Middle frontal gyrus (tissue), 1 donor: ENCODE results near the gene NUDT9.
A peak's percentile ranks its signal among the peaks of the same experiment; 100 is the strongest.
"Not testable (repeated sequence)": the region's sequence is repeated elsewhere in the genome, so short reads cannot be mapped to it uniquely, and the experiment has no call there.

Source experiments
- DNase-seq: peaks from one replicate; pipeline ENCODE4 v3.0.0-alpha.2; 2015; ENCODE audit warnings: low spot score; ENCODE audit errors: extremely low spot score

The NUDT9 gene

GRCh38 chr4:87422104-87423052 lies at the start of gene NUDT9:
Gene NUDT9 (plus strand): TSS chr4:87422573. CDS start chr4:87422906, 333 bp downstream.
- peak; percentile 92 for DNase-seq

GRCh38 chr4:87375719-87376291 lies 46.6 kb upstream of the NUDT9 start:
- no peak for DNase-seq

GRCh38 chr4:87377816-87378215 lies 44.6 kb upstream of the NUDT9 start:
- DNase-seq: no peak

GRCh38 chr4:87382116-87382515 lies 40.3 kb upstream of the NUDT9 start:
- DNase-seq: no peak

- no peak for DNase-seq
These were observed 39.4 kb upstream of the NUDT9 start for GRCh38 chr4:87382931-87383330.

- not testable (repeated sequence) for DNase-seq
These were observed 37.8 kb upstream of the NUDT9 start for GRCh38 chr4:87384466-87385132.

GRCh38 chr4:87387237-87387636 lies 35.1 kb upstream of the NUDT9 start:
- no peak for DNase-seq

- DNase-seq: no peak
These were observed 33.5 kb upstream of the NUDT9 start for GRCh38 chr4:87388901-87389300.

- not testable (repeated sequence) for DNase-seq
These were observed 32.3 kb upstream of the NUDT9 start for GRCh38 chr4:87390055-87390454.

- no peak for DNase-seq
These were observed 31.9 kb upstream of the NUDT9 start for GRCh38 chr4:87390551-87390890.

GRCh38 chr4:87390891-87391575 lies 31.3 kb upstream of the NUDT9 start, which contains the start of gene HSD17B11:
Gene HSD17B11 (minus strand): TSS chr4:87391188. CDS start chr4:87391070, 118 bp downstream.
- DNase-seq: peak; percentile 88

- no peak for DNase-seq
These were observed 30.8 kb upstream of the NUDT9 start for GRCh38 chr4:87391576-87392054.

- no peak for DNase-seq
These were observed 30.2 kb upstream of the NUDT9 start for GRCh38 chr4:87392183-87392582.

GRCh38 chr4:87395073-87395472 lies 27.3 kb upstream of the NUDT9 start:
- not testable (repeated sequence) for DNase-seq

- not testable (repeated sequence) for DNase-seq
These were observed 26.5 kb upstream of the NUDT9 start for GRCh38 chr4:87395851-87396250.

- DNase-seq: no peak
These were observed 23.2 kb upstream of the NUDT9 start for GRCh38 chr4:87399148-87399547.

- DNase-seq: no peak
These were observed 22.4 kb upstream of the NUDT9 start for GRCh38 chr4:87399954-87400353.

GRCh38 chr4:87403732-87404131 lies 18.6 kb upstream of the NUDT9 start:
- not testable (repeated sequence) for DNase-seq

GRCh38 chr4:87405211-87405820 lies 17.1 kb upstream of the NUDT9 start:
- no peak for DNase-seq

GRCh38 chr4:87406462-87406861 lies 15.9 kb upstream of the NUDT9 start:
- DNase-seq: no peak

GRCh38 chr4:87406902-87407301 lies 15.5 kb upstream of the NUDT9 start:
- DNase-seq: not testable (repeated sequence)
